Measurements from ENCODE around the gene TRAPPC3. TPM values are rescaled to one million over a fixed set of nuclear protein-coding genes. Genes with fewer than 3 reads are reported as not detected.
"Not testable (repeated sequence)": the region's sequence is repeated elsewhere in the genome, so short reads cannot be mapped to it uniquely, and the experiment has no call there.

Gene TRAPPC3
- 52.0 TPM for total RNA-seq

DNA sequence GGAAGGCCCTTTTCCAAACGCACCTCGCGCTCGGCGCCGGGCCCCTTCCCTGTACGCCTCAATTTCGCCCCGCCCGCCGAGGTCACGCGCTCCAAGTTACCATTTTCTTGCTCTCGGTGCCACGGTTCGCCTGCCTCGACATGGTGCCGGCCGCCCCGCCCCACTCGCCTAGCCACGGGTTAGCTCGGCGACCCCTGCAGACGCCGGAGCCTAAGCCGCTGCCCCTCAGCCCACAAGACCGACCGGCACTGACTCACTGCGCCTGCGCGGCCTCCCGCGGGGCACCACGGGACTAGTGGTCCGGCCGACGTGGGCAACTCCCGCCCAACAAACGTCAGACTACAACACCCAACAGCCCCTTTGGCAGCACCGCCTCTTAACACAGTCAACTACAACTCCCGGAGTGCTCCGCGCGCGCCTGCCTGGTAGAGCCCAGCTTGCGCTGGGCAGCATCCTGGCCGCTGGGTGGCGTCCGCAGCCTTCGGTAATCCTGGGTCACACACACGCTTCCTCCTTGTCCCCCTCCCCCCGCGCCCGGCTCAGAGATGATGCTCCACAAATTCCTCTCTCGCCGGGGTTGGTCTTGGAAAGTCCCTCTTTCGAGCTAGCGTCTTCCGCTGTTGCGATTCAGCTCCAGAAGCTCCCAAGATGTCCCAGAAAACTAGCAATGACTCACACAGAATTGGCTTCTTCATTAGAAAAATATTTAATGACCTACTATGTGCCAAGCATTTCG lies at the start of gene TRAPPC3:
Gene TRAPPC3 (minus strand): TSS at position 250 of the 736 bp plus-strand sequence. CDS start 108 bp downstream, at position 142.
- H3K36me3 ChIP-seq, result no peaks in the 10 kb centered on the region
- intact Hi-C loops (cut with DNase I), result loop anchor here (1.0 kb wide), 3 partner anchors 39 to 75 kb away; partner anchors contain the start of gene THRAP3
- DNase-seq (ENCODE audit: low spot score in 2 of 2), result peak; percentile 100
- peak within 1 kb of the TSS; percentile 93 to 98 for H3K27ac ChIP-seq
- no peaks in the 10 kb centered on the region for H3K9me3 ChIP-seq
- H3K27me3 ChIP-seq, result no peaks in the 10 kb centered on the region
- TF ChIP-seq, protein P1, sequence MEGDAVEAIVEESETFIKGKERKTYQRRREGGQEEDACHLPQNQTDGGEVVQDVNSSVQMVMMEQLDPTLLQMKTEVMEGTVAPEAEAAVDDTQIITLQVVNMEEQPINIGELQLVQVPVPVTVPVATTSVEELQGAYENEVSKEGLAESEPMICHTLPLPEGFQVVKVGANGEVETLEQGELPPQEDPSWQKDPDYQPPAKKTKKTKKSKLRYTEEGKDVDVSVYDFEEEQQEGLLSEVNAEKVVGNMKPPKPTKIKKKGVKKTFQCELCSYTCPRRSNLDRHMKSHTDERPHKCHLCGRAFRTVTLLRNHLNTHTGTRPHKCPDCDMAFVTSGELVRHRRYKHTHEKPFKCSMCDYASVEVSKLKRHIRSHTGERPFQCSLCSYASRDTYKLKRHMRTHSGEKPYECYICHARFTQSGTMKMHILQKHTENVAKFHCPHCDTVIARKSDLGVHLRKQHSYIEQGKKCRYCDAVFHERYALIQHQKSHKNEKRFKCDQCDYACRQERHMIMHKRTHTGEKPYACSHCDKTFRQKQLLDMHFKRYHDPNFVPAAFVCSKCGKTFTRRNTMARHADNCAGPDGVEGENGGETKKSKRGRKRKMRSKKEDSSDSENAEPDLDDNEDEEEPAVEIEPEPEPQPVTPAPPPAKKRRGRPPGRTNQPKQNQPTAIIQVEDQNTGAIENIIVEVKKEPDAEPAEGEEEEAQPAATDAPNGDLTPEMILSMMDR (IDR thresholded peaks at IDR 0.05), result peak; percentile 88 to 98 (median 95)
- peak within 1 kb of the TSS; percentile 71 to 77 for H3K4me3 ChIP-seq
- peaks cover 26 to 36% of the 10 kb centered on the region in 2 donors for H3K4me1 ChIP-seq

DNA sequence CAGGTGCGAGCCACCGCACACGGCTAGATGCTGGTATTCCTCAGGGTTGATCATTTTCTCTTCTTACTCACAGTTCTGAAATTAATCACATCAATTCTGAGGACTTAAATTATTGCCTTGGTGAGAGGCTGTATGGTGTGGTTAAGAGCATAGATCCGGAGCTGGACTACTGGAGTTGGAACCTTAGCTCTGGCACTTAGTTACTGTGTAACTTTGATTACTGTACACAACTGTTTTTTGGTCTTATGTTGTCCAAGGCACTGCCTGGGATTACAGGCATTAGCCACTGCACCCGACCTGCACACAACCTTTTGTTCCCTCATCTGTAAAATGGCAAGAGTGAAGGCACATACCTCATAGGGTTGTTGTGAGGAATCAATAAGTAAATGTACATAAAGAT lies 49.4 kb upstream of the TRAPPC3 start:
- intact Hi-C loops (cut with DNase I), result no loop called here
- H3K9me3 ChIP-seq, result no peaks in the 10 kb centered on the region
- no peak for DNase-seq (ENCODE audit: low spot score in 2 of 2)
- no peak overlapping the region for H3K27ac ChIP-seq
- peaks cover 3 to 7% of the 10 kb centered on the region in 2 donors for H3K4me1 ChIP-seq
- H3K36me3 ChIP-seq, result no peaks in the 10 kb centered on the region
- H3K4me3 ChIP-seq, result no peak overlapping the region
- TF ChIP-seq, protein P1 (IDR thresholded peaks at IDR 0.05), result no peak
- no peaks in the 10 kb centered on the region for H3K27me3 ChIP-seq

DNA sequence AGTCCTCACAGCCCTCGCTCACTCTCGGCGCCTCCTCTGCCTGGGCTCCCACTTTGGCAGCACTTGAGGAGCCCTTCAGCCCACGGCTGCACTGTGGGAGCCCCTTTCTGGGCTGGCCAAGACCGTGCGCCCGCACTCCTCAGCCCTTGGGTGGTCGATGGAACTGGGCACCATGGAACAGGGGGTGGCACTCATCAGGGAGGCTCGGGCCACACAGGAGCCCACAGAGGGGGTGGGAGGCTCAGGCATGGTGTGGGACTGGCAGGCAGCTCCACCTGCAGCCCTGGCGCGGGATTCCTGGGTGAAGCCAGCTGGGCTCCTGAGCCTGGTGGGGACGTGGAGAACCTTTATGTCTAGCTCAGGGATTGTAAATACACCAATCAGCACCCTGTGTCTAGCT lies 47.5 kb upstream of the TRAPPC3 start:
- DNase-seq (ENCODE audit: low spot score in 2 of 2); H3K4me3 ChIP-seq; H3K27ac ChIP-seq; H3K36me3 ChIP-seq; H3K9me3 ChIP-seq; H3K4me1 ChIP-seq; intact Hi-C loops (cut with DNase I); H3K27me3 ChIP-seq: not testable (repeated sequence)

DNA sequence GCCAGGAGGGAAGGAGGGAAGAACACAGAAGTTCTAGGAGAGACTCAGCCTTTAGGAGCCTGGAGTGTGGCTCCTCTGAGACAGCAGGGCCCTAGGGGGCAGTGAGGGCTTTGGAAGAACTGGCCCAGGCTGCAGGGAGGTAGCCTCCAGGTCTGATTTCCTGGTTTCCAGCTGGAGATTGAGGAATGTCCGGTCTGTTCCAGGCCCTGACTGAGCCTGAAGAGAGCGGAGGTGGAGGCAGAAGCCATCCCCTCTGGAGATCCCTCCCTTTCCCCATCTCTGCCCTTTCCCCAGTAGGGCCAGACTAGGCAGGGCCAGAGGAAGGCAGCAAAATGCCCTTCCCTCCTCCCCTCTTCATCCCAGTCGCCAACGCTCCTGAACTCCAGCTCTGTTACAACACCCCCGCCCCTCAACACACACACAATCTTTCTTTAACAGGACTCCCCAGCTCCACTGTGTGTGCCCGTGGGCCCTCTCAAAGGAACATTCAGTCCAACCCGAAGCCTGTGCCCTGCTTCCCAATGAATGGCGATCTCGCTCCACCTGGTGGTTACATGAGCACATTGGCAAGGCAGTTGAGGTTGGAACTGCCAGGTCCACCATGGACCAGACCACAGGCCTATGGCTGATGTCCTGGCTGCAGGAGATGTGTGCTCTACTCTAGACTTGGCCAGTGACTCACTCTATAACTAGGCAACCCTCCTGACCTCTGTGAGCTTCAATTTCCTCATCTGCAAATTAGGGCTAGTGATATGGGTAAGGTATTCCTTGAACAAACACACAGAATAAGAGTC lies 38.7 kb upstream of the TRAPPC3 start:
- Histone ChIP-seq H3K4me1 (peaks cover 0 to 15% of the 10 kb centered on the region in 2 donors), H3K4me3 (peak overlapping the region in 1 of 2 donors; percentile 1), H3K27ac (peak overlapping the region; percentile 78 to 79), H3K36me3 (no peaks in the 10 kb centered on the region), H3K9me3 (no peaks in the 10 kb centered on the region), H3K27me3 (no peaks in the 10 kb centered on the region)
- intact Hi-C loops (cut with DNase I), result loop anchor here (1.0 to 2.0 kb wide), 5 partner anchors 31 to 97 kb away; partner anchors contain the start of genes MAP7D1, THRAP3 and TRAPPC3
- TF ChIP-seq, protein P1 (IDR thresholded peaks at IDR 0.05), result peak; percentile 73 to 94 (median 91)
- peak; percentile 65 to 95 for DNase-seq (ENCODE audit: low spot score in 2 of 2)

DNA sequence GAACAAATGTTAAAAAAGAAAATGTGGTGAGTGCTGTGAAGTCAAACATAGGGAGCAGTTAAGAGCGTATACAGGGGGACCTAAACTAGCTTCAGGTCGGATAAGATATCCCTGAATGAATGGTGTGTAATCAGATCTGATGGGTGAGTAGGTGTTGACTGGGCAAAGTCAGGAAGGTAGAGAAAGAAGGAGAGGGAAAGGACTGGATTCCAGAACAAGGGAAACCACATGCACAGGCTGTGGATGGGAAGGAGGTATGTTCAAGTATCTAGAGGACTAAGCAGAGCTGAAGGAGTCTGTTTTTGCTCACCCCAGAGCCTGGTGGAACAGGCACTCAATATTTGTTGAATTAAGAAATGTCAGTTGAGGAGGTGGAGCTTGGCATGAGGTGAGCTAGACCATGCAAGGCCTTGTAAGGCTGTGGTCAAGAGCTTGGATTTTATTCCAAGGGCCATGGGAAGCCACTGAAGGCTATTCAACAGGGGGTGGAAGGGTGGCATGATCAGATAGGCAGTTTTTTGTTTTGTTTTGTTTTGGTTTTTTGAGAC lies 34.1 kb upstream of the TRAPPC3 start:
- intact Hi-C loops (cut with DNase I), result no loop called here
- peaks cover 27 to 35% of the 10 kb centered on the region in 2 donors for H3K36me3 ChIP-seq
- TF ChIP-seq, protein P1 (IDR thresholded peaks at IDR 0.05), result no peak
- peak overlapping the region; percentile 51 to 64 for H3K27ac ChIP-seq
- H3K27me3 ChIP-seq, result no peaks in the 10 kb centered on the region
- H3K4me3 ChIP-seq, result no peak overlapping the region
- H3K9me3 ChIP-seq, result no peaks in the 10 kb centered on the region
- peaks cover 0 to 19% of the 10 kb centered on the region in 2 donors for H3K4me1 ChIP-seq
- DNase-seq (ENCODE audit: low spot score in 2 of 2), result no peak
